HepG2 (cell line): Measurements from ENCODE around the gene GALNT10. TPM values are rescaled to one million over a fixed set of nuclear protein-coding genes. Genes with fewer than 3 reads are reported as not detected.

Experiments
- AGO2 ChIP-seq: fragments of 200-400 bp; formaldehyde crosslinking; optimal IDR thresholded peaks from 2 replicates; pipeline ENCODE3; 2017; ENCODE audit warnings: mild to moderate bottlenecking, low read depth, low read length, moderate library complexity
- DMAP1 ChIP-seq: IDR thresholded peaks from 2 replicates; pipeline ENCODE4 v1.6.1; 2016
- ETV6 ChIP-seq: sonication (generic); formaldehyde crosslinking; conservative IDR thresholded peaks from 2 replicates; pipeline ENCODE4 v1.4.0; 2020; ENCODE audit warnings: missing genetic modification reagents
- KLF11 ChIP-seq: IDR thresholded peaks from 2 replicates; pipeline ENCODE4 v1.6.1; 2016; ENCODE audit warnings: missing compliant biosample characterization
- NONO ChIP-seq, 2 experiments: fragments of 450-650 bp in 1 of 2; sonication (generic) in 1 of 2; formaldehyde crosslinking in 1 of 2; IDR thresholded peaks in 1 of 2; conservative IDR thresholded peaks in 1 of 2; 2 replicates each; pipeline versions ENCODE4 v1.6.1 to v1.8.0; 2017 to 2022; ENCODE audit warnings: mild to moderate bottlenecking in 1 of 2, missing genetic modification reagents in 1 of 2, moderate library complexity in 1 of 2
- RFX1 ChIP-seq: fragments of 450-650 bp; IDR thresholded peaks from 2 replicates; pipeline ENCODE4 v1.6.1; 2017
- ZNF558 ChIP-seq: sonication (generic); formaldehyde crosslinking; IDR thresholded peaks from 2 replicates; pipeline ENCODE4 v1.9.0; 2022; ENCODE audit warnings: mild to moderate bottlenecking, missing genetic modification reagents, borderline replicate concordance
- ZNF567 ChIP-seq: sonication (generic); formaldehyde crosslinking; IDR thresholded peaks from 2 replicates; pipeline ENCODE4 v1.8.1; 2023; ENCODE audit warnings: mild to moderate bottlenecking, missing genetic modification reagents, borderline replicate concordance
- polyA plus RNA-seq, 8 experiments: library from polyadenylated mRNA; depleted of rRNA in 3 of 8; stranded (reverse) in 7 of 8; unstranded in 1 of 8; fragments of >200 nt; fragmentation: Illumina TruSeq in 4 of 8; extraction: Trizol in 4 of 8; gene quantifications; 2 replicates each; pipeline versions ENCODE4 v1.2.1 to v1.2.3, GENCODE V29; 2011 to 2016; ENCODE audit warnings: low read depth in 4 of 8, missing spikeins in 1 of 8, mixed read lengths in 1 of 8; ENCODE audit not compliant: insufficient read depth in 1 of 8
- total RNA-seq, 5 experiments: library from RNA; depleted of rRNA; stranded (reverse); fragments of >200 nt; fragmentation: Illumina TruSeq; extraction: Trizol; gene quantifications; 2 replicates each; pipeline ENCODE4 v1.2.3, GENCODE V29; 2016; ENCODE audit warnings: low read depth in 1 of 5
- TF ChIP-seq, protein P1 (sequence below), 2 experiments: fragments of 450-650 bp in 1 of 2; sonication (generic) in 1 of 2; formaldehyde crosslinking; IDR thresholded peaks; 2 replicates each; pipeline versions ENCODE4 v1.5.0 to v1.8.0; 2020 to 2022; ENCODE audit warnings: mild to moderate bottlenecking in 1 of 2, missing genetic modification reagents in 1 of 2
- TF ChIP-seq, protein P2 (sequence below): IDR thresholded peaks from 2 replicates; pipeline ENCODE4 v1.6.1; 2016; ENCODE audit warnings: missing compliant biosample characterization, missing genetic modification reagents, borderline replicate concordance
- TF ChIP-seq, protein P3 (sequence below): sonication (generic); formaldehyde crosslinking; IDR thresholded peaks from 2 replicates; pipeline ENCODE4 v1.5.1; 2020; ENCODE audit warnings: mild to moderate bottlenecking, missing genetic modification reagents, borderline replicate concordance
- TF ChIP-seq, protein P4 (sequence below): sonication (generic); formaldehyde crosslinking; IDR thresholded peaks from 2 replicates; pipeline ENCODE4 v1.5.0; 2020; ENCODE audit warnings: mild to moderate bottlenecking, missing genetic modification reagents
- TF ChIP-seq, protein P5 (sequence below): IDR thresholded peaks from 2 replicates; pipeline ENCODE4 v1.6.1; 2016
- TF ChIP-seq, protein P6 (sequence below): sonication (generic); formaldehyde crosslinking; IDR thresholded peaks from 2 replicates; pipeline ENCODE4 v1.8.0; 2022; ENCODE audit warnings: missing genetic modification reagents, mild to moderate bottlenecking, inconsistent platforms, borderline replicate concordance

Gene GALNT10
- total and polyA plus RNA-seq, 2 of the 13 experiments (the other 11 are each of a cell fraction or from before 2014, with no cell fraction given), result 8.1 to 11.2 TPM

DNA sequence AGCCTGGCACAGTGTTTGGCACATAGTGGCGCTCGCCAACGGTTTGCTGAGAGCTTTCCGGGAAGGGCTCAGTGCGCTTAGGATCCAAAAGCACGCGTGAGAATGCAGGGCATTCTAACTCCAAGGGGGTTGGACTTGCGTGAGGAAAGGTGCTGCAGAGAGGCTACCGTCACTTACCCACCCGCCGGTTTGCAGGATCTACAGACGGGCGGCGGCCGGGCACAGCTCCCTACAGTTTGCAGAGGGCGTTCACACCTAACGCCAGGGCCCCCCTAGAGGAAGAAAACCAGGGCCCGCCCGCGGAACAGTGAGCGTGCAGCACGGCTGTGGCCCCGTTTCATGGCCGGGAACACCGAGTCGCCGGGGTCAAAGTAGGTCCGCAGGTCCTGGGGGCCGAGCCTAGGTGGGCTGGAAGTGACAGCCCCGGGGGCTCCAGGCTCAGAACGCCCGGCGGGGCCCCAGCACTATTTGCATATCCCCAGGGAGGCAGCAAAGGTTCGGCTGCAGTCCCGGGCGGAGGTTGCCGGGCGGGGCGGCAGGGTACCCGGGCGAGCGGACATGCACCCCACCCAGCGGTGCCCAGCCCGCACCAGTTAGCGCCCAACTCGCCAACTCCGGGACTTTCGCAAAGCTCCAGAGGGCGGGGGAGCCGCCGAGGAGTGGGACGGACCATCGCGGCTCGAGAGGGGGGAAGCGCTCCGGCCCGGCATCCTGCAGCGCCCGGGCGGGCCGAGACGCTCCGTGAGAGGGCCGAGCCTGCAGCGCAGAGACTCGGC lies 526 bp upstream of the GALNT10 start (continued):
- TF ChIP-seq, protein P1, sequence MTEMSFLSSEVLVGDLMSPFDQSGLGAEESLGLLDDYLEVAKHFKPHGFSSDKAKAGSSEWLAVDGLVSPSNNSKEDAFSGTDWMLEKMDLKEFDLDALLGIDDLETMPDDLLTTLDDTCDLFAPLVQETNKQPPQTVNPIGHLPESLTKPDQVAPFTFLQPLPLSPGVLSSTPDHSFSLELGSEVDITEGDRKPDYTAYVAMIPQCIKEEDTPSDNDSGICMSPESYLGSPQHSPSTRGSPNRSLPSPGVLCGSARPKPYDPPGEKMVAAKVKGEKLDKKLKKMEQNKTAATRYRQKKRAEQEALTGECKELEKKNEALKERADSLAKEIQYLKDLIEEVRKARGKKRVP (CRISPR knock-in tag; IDR thresholded peaks at IDR 0.05), result no peak
- TF ChIP-seq, protein P2, sequence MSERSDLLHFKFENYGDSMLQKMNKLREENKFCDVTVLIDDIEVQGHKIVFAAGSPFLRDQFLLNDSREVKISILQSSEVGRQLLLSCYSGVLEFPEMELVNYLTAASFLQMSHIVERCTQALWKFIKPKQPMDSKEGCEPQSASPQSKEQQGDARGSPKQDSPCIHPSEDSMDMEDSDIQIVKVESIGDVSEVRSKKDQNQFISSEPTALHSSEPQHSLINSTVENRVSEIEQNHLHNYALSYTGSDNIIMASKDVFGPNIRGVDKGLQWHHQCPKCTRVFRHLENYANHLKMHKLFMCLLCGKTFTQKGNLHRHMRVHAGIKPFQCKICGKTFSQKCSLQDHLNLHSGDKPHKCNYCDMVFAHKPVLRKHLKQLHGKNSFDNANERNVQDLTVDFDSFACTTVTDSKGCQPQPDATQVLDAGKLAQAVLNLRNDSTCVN, result no peak
- TF ChIP-seq ZNF558 (CRISPR knock-in tag) (no peak), KLF11 (CRISPR knock-in tag) (no peak), DMAP1 (no peak), AGO2 (no peak), ETV6 (CRISPR knock-in tag) (no peak), RFX1 (no peak), ZNF567 (CRISPR knock-in tag) (no peak), NONO (IDR thresholded peaks at IDR 0.05) (no peak), NONO (CRISPR knock-in tag; conservative IDR thresholded peaks at IDR 0.05) (no peak)
- TF ChIP-seq, protein P3, sequence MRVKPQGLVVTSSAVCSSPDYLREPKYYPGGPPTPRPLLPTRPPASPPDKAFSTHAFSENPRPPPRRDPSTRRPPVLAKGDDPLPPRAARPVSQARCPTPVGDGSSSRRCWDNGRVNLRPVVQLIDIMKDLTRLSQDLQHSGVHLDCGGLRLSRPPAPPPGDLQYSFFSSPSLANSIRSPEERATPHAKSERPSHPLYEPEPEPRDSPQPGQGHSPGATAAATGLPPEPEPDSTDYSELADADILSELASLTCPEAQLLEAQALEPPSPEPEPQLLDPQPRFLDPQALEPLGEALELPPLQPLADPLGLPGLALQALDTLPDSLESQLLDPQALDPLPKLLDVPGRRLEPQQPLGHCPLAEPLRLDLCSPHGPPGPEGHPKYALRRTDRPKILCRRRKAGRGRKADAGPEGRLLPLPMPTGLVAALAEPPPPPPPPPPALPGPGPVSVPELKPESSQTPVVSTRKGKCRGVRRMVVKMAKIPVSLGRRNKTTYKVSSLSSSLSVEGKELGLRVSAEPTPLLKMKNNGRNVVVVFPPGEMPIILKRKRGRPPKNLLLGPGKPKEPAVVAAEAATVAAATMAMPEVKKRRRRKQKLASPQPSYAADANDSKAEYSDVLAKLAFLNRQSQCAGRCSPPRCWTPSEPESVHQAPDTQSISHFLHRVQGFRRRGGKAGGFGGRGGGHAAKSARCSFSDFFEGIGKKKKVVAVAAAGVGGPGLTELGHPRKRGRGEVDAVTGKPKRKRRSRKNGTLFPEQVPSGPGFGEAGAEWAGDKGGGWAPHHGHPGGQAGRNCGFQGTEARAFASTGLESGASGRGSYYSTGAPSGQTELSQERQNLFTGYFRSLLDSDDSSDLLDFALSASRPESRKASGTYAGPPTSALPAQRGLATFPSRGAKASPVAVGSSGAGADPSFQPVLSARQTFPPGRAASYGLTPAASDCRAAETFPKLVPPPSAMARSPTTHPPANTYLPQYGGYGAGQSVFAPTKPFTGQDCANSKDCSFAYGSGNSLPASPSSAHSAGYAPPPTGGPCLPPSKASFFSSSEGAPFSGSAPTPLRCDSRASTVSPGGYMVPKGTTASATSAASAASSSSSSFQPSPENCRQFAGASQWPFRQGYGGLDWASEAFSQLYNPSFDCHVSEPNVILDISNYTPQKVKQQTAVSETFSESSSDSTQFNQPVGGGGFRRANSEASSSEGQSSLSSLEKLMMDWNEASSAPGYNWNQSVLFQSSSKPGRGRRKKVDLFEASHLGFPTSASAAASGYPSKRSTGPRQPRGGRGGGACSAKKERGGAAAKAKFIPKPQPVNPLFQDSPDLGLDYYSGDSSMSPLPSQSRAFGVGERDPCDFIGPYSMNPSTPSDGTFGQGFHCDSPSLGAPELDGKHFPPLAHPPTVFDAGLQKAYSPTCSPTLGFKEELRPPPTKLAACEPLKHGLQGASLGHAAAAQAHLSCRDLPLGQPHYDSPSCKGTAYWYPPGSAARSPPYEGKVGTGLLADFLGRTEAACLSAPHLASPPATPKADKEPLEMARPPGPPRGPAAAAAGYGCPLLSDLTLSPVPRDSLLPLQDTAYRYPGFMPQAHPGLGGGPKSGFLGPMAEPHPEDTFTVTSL (CRISPR knock-in tag), result no peak
- TF ChIP-seq, protein P4, sequence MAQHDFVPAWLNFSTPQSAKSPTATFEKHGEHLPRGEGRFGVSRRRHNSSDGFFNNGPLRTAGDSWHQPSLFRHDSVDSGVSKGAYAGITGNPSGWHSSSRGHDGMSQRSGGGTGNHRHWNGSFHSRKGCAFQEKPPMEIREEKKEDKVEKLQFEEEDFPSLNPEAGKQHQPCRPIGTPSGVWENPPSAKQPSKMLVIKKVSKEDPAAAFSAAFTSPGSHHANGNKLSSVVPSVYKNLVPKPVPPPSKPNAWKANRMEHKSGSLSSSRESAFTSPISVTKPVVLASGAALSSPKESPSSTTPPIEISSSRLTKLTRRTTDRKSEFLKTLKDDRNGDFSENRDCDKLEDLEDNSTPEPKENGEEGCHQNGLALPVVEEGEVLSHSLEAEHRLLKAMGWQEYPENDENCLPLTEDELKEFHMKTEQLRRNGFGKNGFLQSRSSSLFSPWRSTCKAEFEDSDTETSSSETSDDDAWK (CRISPR knock-in tag), result no peak
- TF ChIP-seq, protein P5, sequence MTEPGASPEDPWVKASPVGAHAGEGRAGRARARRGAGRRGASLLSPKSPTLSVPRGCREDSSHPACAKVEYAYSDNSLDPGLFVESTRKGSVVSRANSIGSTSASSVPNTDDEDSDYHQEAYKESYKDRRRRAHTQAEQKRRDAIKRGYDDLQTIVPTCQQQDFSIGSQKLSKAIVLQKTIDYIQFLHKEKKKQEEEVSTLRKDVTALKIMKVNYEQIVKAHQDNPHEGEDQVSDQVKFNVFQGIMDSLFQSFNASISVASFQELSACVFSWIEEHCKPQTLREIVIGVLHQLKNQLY (CRISPR knock-in tag), result no peak
- TF ChIP-seq, protein P6, sequence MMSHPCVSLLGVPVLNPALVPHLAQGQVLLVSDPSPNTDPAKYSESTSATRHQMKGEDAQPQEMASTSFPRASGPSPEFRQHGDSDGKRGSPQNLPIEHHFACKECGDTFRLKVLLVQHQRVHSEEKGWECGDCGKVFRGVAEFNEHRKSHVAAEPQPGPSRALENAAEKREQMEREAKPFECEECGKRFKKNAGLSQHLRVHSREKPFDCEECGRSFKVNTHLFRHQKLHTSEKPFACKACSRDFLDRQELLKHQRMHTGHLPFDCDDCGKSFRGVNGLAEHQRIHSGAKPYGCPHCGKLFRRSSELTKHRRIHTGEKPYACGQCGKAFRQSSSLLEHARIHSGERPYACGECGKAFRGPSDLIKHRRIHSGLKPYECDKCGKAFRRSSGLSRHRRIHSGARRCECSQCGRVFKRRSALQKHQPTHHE, result 0 out of 2 replicates have a peak, but pooled peaks have one; percentile 53
